HG03342 (cell line): ENCODE data around the gene KAZN.

Experiments
- ATAC-seq: cut with Tn5 transposase; IDR thresholded peaks from one replicate; pipeline ENCODE4 v1.9.1; 2021; ENCODE audit warnings: mild to moderate bottlenecking, moderate library complexity; ENCODE audit not compliant: unreplicated experiment

KAZN gene

GRCh38 chr1:14612256-14612655, 13.8 kb downstream of the KAZN start:
- no peak for ATAC-seq

GRCh38 chr1:14613926-14614325, 15.4 kb downstream of the KAZN start:
- no peak for ATAC-seq

GRCh38 chr1:14614341-14614740, 15.9 kb downstream of the KAZN start:
- ATAC-seq, result no peak

GRCh38 chr1:14615549-14616218, 17.2 kb downstream of the KAZN start:
- no peak for ATAC-seq

- no peak for ATAC-seq
Measured at GRCh38 chr1:14616632-14617396, 18.3 kb downstream of the KAZN start.

- no peak for ATAC-seq
Measured at GRCh38 chr1:14617791-14618190, 19.3 kb downstream of the KAZN start.

- ATAC-seq, result no peak
Measured at GRCh38 chr1:14620941-14621340, 22.5 kb downstream of the KAZN start.

GRCh38 chr1:14623090-14623489, 24.6 kb downstream of the KAZN start:
- no peak for ATAC-seq

- ATAC-seq, result no peak
Measured at GRCh38 chr1:14624941-14625340, 26.5 kb downstream of the KAZN start.

GRCh38 chr1:14625572-14625971, 27.1 kb downstream of the KAZN start:
- ATAC-seq, result no peak

- ATAC-seq, result no peak
Measured at GRCh38 chr1:14625996-14626395, 27.5 kb downstream of the KAZN start.

- no peak for ATAC-seq
Measured at GRCh38 chr1:14626869-14627607, 28.6 kb downstream of the KAZN start.

- no peak for ATAC-seq
Measured at GRCh38 chr1:14627608-14628489, 29.4 kb downstream of the KAZN start.

GRCh38 chr1:14629363-14630014, 31.0 kb downstream of the KAZN start:
- ATAC-seq, result no peak

GRCh38 chr1:14630986-14631385, 32.5 kb downstream of the KAZN start:
- no peak for ATAC-seq

- ATAC-seq, result no peak
Measured at GRCh38 chr1:14631421-14631820, 32.9 kb downstream of the KAZN start.

- ATAC-seq, result no peak
Measured at GRCh38 chr1:14634486-14634885, 36.0 kb downstream of the KAZN start.

- ATAC-seq, result no peak
Measured at GRCh38 chr1:14635421-14635820, 36.9 kb downstream of the KAZN start.

- ATAC-seq, result no peak
Measured at GRCh38 chr1:14636897-14637632, 38.6 kb downstream of the KAZN start.
